Activated CD4-positive, CD25-positive, alpha-beta regulatory T cell treated with anti-CD3 and anti-CD28 coated beads, Interleukin-2, amount 50 U/mL, for 16 hours (primary cell): ENCODE data around the gene CCDC12.
A peak's percentile ranks its signal among the peaks of the same experiment; 100 is the strongest.
"Not testable (repeated sequence)": the region's sequence is repeated elsewhere in the genome, so short reads cannot be mapped to it uniquely, and the experiment has no call there.

Source experiments
- DNase-seq: peaks from one replicate; pipeline ENCODE4 v3.0.0-alpha.2; 2020; ENCODE audit warnings: low read depth, low spot score

The CCDC12 gene

GRCh38 chr3:46979958-46980497 lies 3.5 kb upstream of the CCDC12 start:
- DNase-seq, result no peak

DNA sequence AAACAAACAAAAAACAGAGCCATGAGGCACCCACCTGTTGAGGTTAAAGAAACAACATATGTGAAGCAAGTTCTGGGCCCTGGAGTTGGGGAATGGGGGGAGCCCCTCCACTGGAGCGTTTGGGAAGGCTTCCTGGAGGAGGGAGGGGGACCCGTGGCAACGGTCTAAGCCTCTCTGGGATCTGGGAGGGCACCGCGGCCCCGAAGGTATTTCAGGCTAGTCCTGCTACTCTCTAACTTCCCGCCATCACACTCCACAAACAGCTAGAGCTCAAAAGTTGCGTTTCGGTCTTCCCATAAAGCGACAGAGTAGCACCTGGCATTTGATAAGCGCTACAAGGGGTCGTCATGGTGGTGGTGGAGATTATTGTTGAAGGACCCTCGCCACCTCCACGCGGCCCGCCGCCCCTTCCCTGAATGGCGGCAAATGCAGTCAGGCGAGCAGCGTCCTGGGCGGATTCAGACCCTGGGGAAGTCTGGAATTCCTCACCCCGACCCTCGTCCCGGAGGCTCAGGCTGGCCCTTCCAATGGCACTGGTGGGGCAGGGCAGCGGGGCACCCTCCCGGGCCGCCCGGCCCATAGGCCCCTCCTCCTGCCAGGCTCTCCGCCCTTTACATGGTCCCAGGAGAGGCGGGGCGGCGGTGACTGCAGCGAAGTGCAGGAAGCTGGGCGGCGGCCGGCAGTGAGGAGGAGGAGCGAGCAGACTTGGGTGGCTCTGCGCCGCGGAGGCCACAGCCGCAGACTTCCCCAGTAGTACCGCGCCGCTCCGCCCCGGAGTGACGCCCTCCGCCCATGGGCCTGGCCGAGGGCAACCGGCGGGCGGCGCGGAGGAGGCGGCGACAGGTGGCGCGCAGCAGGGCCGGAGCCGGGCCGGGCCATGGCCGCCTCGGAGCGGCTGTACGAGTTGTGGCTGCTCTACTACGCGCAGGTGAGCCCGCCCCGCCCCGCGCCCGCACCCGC lies 2.7 kb upstream of the CCDC12 start, which contains the start of gene NBEAL2:
Gene NBEAL2 (plus strand): TSS at position 682 of the 960 bp plus-strand sequence. CDS start 196 bp downstream, at position 878.
- DNase-seq, result peak; percentile 92

- no peak for DNase-seq
Observed at GRCh38 chr3:46978381-46978780, 1.8 kb upstream of the CCDC12 start.

GRCh38 chr3:46977811-46978195 lies 1.3 kb upstream of the CCDC12 start:
- DNase-seq, result no peak

- no peak for DNase-seq
Observed at GRCh38 chr3:46974421-46975171, 1.9 kb downstream of the CCDC12 start.

DNA sequence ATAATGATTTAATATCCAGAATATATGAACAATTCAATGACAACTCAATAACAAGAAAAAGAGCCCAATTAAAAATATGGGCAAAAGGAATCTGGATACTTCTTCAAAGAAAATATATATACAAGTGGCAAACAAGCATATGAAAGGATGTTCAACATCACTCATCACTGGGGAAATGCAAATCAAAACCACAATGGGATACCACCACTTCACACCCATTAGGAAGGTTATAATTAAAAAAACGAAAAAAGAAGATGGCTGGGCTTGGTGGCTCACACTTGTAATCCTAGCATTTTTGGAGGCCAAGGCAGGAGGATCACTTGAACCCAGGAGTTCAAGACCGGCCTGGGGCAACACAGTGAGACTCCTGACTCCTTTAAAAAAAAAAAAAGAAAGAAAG lies 4.1 kb downstream of the CCDC12 start:
- no peak for DNase-seq

GRCh38 chr3:46971742-46972141 lies 4.8 kb downstream of the CCDC12 start:
- no peak for DNase-seq

GRCh38 chr3:46971151-46971550 lies 5.4 kb downstream of the CCDC12 start:
- DNase-seq, result no peak

DNA sequence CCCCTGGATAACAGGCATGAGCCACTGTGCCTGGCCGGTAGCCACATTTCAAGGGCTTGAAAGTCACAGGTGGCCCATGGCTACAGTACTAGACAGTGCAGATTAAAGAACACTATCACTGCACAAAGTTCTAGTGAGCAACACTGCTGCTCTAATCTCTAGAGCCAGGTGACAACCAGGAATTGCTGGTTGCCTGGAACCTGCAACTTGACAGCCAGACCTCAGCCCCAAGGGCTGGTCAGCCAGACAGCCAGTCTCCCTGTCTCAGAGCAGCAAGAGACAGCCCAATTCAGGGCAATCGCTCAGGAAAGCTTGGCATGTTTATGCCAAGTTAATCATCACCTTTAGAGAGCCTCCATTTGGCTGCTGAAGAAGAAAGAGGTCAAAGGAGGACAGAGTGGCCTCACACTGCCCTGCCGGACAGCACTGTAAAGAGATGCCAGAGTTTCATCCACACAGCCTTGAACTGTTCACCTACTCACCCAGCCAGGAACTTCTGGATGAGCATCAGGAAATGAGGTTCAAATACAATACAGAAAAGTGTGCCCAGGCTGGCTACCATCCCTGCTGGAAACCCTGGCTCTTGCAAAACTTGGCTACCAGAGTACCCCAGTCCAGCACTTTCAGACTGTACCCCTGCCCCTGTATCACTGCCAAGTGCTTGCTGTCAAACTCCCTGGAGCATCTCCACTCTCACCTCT lies 6.0 kb downstream of the CCDC12 start:
- no peak for DNase-seq

- DNase-seq, result no peak
Observed at GRCh38 chr3:46968783-46969428, 7.6 kb downstream of the CCDC12 start.

DNA sequence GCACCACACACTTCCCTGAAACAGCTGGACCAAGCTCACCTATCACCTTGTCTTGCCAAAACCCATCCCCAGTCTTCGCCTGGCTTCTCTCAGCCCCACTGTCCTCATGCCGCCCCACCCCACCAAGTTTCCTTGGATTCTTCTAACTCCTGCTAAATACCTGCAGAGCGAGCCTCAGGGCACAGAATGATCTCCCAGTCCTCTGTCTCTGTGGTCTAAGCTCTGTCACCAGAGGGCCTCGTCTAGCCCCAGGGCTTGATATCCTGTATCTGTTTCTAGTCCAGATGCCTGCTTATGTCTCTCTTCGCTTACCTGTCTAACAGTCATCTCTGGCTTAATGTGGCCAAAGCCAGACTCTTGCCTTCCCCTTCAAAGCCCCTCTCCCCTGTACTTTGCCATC lies 9.7 kb downstream of the CCDC12 start:
- DNase-seq, result no peak

DNA sequence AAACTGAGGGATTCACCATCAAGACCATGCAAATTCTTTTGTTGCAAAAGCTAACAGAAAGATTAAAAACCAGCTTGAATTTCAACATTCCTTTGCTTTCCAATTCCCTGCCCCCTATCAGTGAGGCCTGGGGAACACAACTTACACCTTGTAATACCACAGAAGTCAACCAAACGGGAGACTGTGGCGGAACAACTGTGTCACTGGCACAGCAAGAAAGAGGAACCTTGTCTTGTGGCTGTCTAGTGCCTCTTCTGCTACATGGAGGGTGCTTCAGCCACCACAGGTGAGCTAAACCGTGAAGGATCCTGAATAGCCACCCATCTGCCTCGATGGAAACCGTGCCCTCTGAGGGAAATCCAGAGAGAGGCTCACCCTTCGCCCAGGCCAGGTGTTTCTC lies 11.4 kb downstream of the CCDC12 start:
- DNase-seq, result no peak

DNA sequence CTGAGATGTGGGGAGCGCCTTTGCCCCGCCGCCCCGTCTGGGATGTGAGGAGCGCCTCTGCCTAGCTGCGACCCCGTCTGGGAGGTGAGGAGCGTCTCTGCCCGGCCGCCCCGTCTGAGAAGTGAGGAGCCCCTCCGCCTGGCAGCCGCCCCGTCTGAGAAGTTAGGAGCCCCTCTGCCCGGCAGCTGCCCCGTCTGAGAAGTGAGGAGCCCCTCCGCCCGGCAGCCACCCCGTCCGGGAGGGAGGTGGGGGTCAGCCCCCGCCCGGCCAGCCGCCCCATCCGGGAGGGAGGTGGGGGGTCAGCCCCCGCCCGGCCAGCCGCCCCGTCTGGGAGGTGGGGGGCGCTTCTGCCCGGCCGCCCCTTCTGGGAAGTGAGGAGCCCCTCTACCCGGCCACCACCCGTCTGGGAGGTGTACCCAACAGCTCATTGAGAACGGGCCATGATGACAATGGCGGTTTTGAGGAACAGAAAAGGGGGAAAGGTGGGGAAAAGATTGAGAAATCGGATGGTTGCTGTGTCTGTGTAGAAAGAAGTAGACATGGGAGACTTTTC lies 12.4 kb downstream of the CCDC12 start:
- DNase-seq, result not testable (repeated sequence)

DNA sequence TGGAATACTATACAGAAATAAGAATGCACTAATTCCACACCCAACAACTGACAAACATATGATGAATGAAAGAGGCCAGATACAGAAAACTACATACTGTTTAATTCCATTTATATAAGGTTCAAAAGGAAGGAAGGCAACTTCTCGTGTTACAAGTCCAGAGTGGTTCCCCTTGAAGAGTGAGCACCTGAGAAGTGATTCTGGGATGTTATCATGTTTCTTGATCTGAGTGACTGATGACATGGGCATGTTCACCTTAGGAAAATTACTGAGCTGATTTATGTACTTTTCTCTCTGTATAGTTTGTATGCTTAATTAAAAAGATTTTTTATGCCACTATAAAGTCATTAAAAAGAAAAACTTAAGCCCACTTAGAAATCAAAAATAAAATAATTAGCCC lies 13.6 kb downstream of the CCDC12 start:
- DNase-seq, result no peak

- DNase-seq, result no peak
Observed at GRCh38 chr3:46962427-46962826, 14.1 kb downstream of the CCDC12 start.

DNA sequence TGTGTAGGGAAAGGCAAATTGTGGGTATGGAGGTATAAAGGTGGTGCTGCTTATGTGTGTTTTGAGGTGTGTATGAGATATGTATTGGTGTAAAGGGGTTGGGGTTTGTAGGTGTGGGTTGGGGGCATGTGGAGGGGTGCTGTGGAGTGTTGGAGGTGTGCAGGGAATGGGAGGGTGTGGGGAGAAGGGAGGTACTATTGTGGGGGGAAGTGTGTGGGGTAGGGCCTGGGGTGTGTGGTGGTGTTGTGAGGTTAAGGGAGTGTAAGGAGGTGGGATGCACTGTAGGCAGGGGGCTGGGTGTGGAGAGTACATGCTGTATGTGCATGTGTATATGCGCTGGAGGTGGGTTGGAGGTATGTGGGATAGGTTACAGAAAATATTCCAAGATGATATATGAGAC lies 15.7 kb downstream of the CCDC12 start:
- DNase-seq, result no peak

- no peak for DNase-seq
Observed at GRCh38 chr3:46960081-46960701, 16.4 kb downstream of the CCDC12 start.

DNA sequence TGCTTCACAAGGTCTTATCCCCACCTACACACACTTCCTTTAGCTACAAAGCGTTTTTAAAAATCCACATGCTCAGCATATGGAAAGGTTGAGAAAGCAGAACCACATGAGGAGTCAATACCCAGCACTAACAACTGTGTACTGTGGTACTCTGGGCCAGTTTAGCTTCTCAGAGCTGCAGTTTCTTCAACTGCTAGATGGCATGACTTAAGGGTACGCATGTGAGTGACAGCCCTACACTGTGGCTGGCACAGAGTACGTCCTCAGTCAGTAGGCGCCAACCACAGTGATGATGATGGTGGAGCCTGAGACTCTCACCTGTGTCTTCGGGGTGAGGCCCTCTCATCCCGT lies 17.4 kb downstream of the CCDC12 start:
- no peak for DNase-seq

DNA sequence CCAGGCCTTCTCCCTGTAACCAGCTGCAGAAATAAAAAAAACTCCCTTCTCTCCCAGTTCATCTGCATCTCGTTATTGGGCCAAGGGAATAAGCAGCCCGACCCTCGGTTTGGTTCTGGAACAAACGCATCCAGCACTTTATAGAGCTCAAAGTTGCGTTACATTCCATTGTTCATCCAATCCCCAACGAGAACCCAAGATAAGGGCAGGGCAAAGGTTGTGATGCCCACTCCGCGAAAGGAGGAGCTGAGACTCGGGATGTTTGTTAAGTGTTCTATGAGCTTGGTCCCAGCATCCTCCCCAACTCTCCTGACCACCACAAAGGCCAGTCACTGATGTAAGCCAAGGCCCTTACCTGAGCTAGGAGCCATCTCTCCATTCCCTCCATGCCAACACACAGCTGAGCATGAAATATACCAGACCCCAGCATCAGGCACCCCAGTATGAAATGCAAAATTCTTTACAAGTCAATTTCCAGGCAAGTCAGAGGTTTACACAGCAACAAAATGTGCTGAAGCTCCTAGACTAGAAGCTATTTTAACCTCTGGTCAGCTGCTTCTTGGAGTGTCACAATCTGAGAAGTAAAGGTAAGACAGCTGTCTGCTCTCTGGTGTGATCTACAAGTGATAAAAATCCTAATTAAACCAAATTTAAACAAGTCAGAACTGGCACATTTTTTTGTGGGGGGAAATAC lies 17.9 kb downstream of the CCDC12 start:
- DNase-seq, result no peak
